OCI-LY3 (cell line): ENCODE data around the gene FUZ.

Experiments used
- CTCF ChIP-seq: fragments of 200-600, 300-600 bp; sonication (generic); IDR thresholded peaks from 2 replicates; pipeline ENCODE4 v1.5.1; 2014; ENCODE audit warnings: antibody characterized with exemption, low read length, low read depth
- EZH2phosphoT487 ChIP-seq: fragments of 200-600 bp; shearing (Covaris generic); IDR thresholded peaks from 2 replicates; pipeline ENCODE4 v1.6.1; 2018; ENCODE audit warnings: antibody characterized with exemption, mixed run types, low read depth

GRCh38 chr19:49836176-49837008 lies 23.3 kb upstream of the FUZ start:
- TF ChIP-seq CTCF (no peak), EZH2phosphoT487 (no peak)
